IMR-90 (cell line): ENCODE data around the gene CHMP1A. TPM values are rescaled to one million over a fixed set of nuclear protein-coding genes. Genes with fewer than 3 reads are reported as not detected.
"Not testable (repeated sequence)": the region's sequence is repeated elsewhere in the genome, so short reads cannot be mapped to it uniquely, and the experiment has no call there.

Experiments used
- ATAC-seq: fragments of 200-7000 bp; cut with Tn5 transposase; 2 replicates; pipeline ENCODE4 v1.9.1; 2020; ENCODE audit warnings: low read depth, mild to moderate bottlenecking, moderate library complexity
- BruUV-seq: library from RNA; stranded (reverse); fragments of 400-500 nt; replicated peaks from 2 replicates; lab custom pipeline; 2021; lab: Mats Ljungman, UMichigan
- CTCF ChIA-PET: fragments of 300-600 bp; formaldehyde crosslinking; extraction: SDS; loops from one replicate; lab custom pipeline; 2021; ENCODE audit warnings: antibody characterized with exemption; lab: Yijun Ruan, JAX
- POLR2A ChIA-PET: fragments of 300-600 bp; sonication (Branson Sonifier 250); formaldehyde crosslinking; loops from one replicate; lab custom pipeline; 2022; ENCODE audit warnings: antibody characterized with exemption; ENCODE audit not compliant: unreplicated experiment; lab: Charles Lee
- DNase-seq: peaks from one replicate; pipeline ENCODE4 v3.0.0; 2013
- H2AFZ ChIP-seq: replicated peaks from 2 replicates; pipeline ENCODE3; 2013; ENCODE audit warnings: low read length, mild to moderate bottlenecking; ENCODE audit not compliant: poor library complexity
- H2AK5ac ChIP-seq: 2 replicates; pipeline ENCODE4 v1.6.1; 2013; ENCODE audit warnings: low read depth, low read length, inconsistent platforms
- H2AK9ac ChIP-seq: replicated peaks from 2 replicates; pipeline ENCODE3; 2013; ENCODE audit warnings: mild to moderate bottlenecking, low read depth, low read length, moderate library complexity; ENCODE audit not compliant: poor library complexity
- H2BK120ac ChIP-seq: 2 replicates; pipeline ENCODE4 v1.6.1; 2013; ENCODE audit warnings: low read depth, low read length, inconsistent platforms
- H2BK15ac ChIP-seq: 3 replicates; pipeline ENCODE4 v1.6.1; 2013; ENCODE audit warnings: low read depth, low read length, inconsistent platforms
- H2BK20ac ChIP-seq: 2 replicates; pipeline ENCODE4 v1.6.1; 2013; ENCODE audit warnings: low read depth, mild to moderate bottlenecking, inconsistent platforms, low read length, moderate library complexity
- H2BK5ac ChIP-seq: 2 replicates; pipeline ENCODE4 v1.6.1; 2013; ENCODE audit warnings: mild to moderate bottlenecking, low read depth, low read length, inconsistent platforms; ENCODE audit not compliant: poor library complexity, severe bottlenecking
- H3K14ac ChIP-seq: replicated peaks from 2 replicates; pipeline ENCODE4 v1.6.1; 2013; ENCODE audit warnings: low read depth, low read length, inconsistent platforms
- H3K18ac ChIP-seq: 2 replicates; pipeline ENCODE4 v1.6.1; 2013; ENCODE audit warnings: low read depth, low read length, control low read depth
- H3K23ac ChIP-seq: 2 replicates; pipeline ENCODE4 v1.6.1; 2013; ENCODE audit warnings: low read depth, low read length, inconsistent platforms
- H3K27ac ChIP-seq: 2 replicates; pipeline ENCODE4 v1.5.1; 2013; ENCODE audit warnings: mild to moderate bottlenecking, control low read depth, low read length; ENCODE audit not compliant: insufficient read depth
- H3K27me3 ChIP-seq: 2 replicates; pipeline ENCODE4 v1.6.1; 2013; ENCODE audit warnings: low read length; ENCODE audit not compliant: control insufficient read depth, insufficient read depth
- H3K36me3 ChIP-seq: 2 replicates; pipeline ENCODE4 v1.6.1; 2013; ENCODE audit warnings: low read length, mixed read lengths; ENCODE audit not compliant: control insufficient read depth, insufficient read depth
- H3K4ac ChIP-seq: 2 replicates; pipeline ENCODE4 v1.6.1; 2013; ENCODE audit warnings: low read depth, low read length, inconsistent platforms
- H3K4me1 ChIP-seq: 2 replicates; pipeline ENCODE4 v1.6.1; 2013; ENCODE audit warnings: low read length, mixed read lengths; ENCODE audit not compliant: control insufficient read depth, insufficient read depth
- H3K4me2 ChIP-seq: 2 replicates; pipeline ENCODE4 v1.6.1; 2013; ENCODE audit warnings: low read depth, mild to moderate bottlenecking, control low read depth, low read length, moderate library complexity
- H3K4me3 ChIP-seq: 2 replicates; pipeline ENCODE4 v1.5.1; 2013; ENCODE audit warnings: low read depth, mild to moderate bottlenecking, control low read depth, low read length, moderate library complexity; ENCODE audit not compliant: insufficient read depth
- H3K56ac ChIP-seq: 2 replicates; pipeline ENCODE4 v1.6.1; 2013; ENCODE audit warnings: low read length, inconsistent platforms; ENCODE audit not compliant: insufficient read depth; ENCODE audit errors: extremely low read depth
- H3K79me1 ChIP-seq, 2 experiments: 2 replicates each; pipeline ENCODE4 v1.6.1; 2013; ENCODE audit warnings: low read length in 2 of 2, inconsistent platforms in 1 of 2, low read depth in 1 of 2
- H3K9ac ChIP-seq: 2 replicates; pipeline ENCODE4 v1.6.1; 2013; ENCODE audit warnings: low read depth, low read length, control low read depth
- H3K9me1 ChIP-seq: 2 replicates; pipeline ENCODE4 v1.6.1; 2013; ENCODE audit warnings: low read length, inconsistent platforms; ENCODE audit not compliant: insufficient read depth
- H3K9me3 ChIP-seq: 2 replicates; pipeline ENCODE4 v1.6.1; 2013; ENCODE audit warnings: low read length; ENCODE audit not compliant: control insufficient read depth, insufficient read depth
- H4K20me1 ChIP-seq: 2 replicates; pipeline ENCODE4 v1.6.1; 2013; ENCODE audit warnings: low read length, inconsistent platforms; ENCODE audit not compliant: insufficient read depth
- H4K5ac ChIP-seq: 2 replicates; pipeline ENCODE4 v1.6.1; 2013; ENCODE audit warnings: mild to moderate bottlenecking, low read depth, low read length, control low read depth
- H4K8ac ChIP-seq, 2 experiments: 2 replicates each; pipeline ENCODE4 v1.6.1; 2013; ENCODE audit warnings: low read depth in 2 of 2, low read length in 2 of 2, control low read depth in 1 of 2, inconsistent platforms in 1 of 2
- H4K91ac ChIP-seq: 2 replicates; pipeline ENCODE4 v1.6.1; 2013; ENCODE audit warnings: low read depth, low read length, inconsistent platforms; ENCODE audit not compliant: insufficient read depth
- WGBS, 2 experiments: methylation state at CpG; one replicate each; pipeline versions ENCODE4 v1.1.5 to v1.1.7; 2013; ENCODE audit warnings: missing lambda C conversion rate in 2 of 2; ENCODE audit not compliant: insufficient read length in 1 of 2; ENCODE audit errors: extremely low coverage in 2 of 2; 5-methylcytosine and 5-hydroxymethylcytosine counted together
- dilution Hi-C: fragments of 300-500 bp; cut with HindIII; formaldehyde crosslinking; loops from one replicate; pipeline ENCODE4 v1.14.3; 2018; ENCODE audit warnings: low sequenced_read_pairs; ENCODE audit not compliant: unreplicated experiment
- in situ Hi-C: fragments of 300-500 bp; cut with MboI; formaldehyde crosslinking; loops from 3 replicates; pipeline ENCODE4 v1.14.3; 2019; ENCODE audit warnings: low sequenced_read_pairs, inconsistent platforms, mixed read lengths
- intact Hi-C: fragments of 100-400 bp; cut with micrococcal nuclease; formaldehyde crosslinking; loops from 2 replicates; pipeline ENCODE4 v1.10.0; 2022
- polyA plus RNA-seq, 3 experiments: library from polyadenylated mRNA; depleted of rRNA; stranded (reverse); fragments of >200 nt; gene quantifications; 2 replicates each; pipeline ENCODE4 v1.2.3, GENCODE V29; 2012; ENCODE audit warnings: low replicate concordance in 1 of 3
- total RNA-seq: library from RNA; depleted of rRNA; stranded (reverse); fragments of >200 nt; gene quantifications from 2 replicates; pipeline ENCODE4 v1.2.3, GENCODE V29; 2012
- TF ChIP-seq, protein P1 (sequence below): conservative IDR thresholded peaks from 2 replicates; pipeline ENCODE4 v1.5.1; 2012; ENCODE audit warnings: mild to moderate bottlenecking, low read depth, low read length, improper control_type of control experiment

CHMP1A gene
- total and polyA plus RNA-seq, 2 of the 4 experiments (the other 2 are of a cell fraction): 97.3 to 99.8 TPM

- TF ChIP-seq, protein P1, sequence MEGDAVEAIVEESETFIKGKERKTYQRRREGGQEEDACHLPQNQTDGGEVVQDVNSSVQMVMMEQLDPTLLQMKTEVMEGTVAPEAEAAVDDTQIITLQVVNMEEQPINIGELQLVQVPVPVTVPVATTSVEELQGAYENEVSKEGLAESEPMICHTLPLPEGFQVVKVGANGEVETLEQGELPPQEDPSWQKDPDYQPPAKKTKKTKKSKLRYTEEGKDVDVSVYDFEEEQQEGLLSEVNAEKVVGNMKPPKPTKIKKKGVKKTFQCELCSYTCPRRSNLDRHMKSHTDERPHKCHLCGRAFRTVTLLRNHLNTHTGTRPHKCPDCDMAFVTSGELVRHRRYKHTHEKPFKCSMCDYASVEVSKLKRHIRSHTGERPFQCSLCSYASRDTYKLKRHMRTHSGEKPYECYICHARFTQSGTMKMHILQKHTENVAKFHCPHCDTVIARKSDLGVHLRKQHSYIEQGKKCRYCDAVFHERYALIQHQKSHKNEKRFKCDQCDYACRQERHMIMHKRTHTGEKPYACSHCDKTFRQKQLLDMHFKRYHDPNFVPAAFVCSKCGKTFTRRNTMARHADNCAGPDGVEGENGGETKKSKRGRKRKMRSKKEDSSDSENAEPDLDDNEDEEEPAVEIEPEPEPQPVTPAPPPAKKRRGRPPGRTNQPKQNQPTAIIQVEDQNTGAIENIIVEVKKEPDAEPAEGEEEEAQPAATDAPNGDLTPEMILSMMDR: no peak
Observed at GRCh38 chr16:89695086-89695874, 37.8 kb upstream of the CHMP1A start (continued).

DNA sequence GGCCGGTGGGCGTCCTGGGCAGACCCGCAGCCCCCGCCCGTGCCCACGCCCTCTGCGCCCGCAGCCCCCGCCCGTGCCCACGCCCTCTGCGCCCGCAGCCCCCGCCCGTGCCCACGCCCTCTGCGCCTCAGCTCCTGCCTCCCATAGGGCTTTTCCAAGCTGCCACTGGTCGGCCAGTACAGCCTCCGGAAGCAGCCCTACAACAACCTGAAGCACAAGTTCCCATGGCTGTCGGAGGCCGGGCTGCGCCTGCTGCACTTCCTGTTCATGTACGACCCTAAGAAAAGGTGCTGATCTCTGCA, 37.2 kb upstream of the CHMP1A start:
- H4K8ac ChIP-seq, H3K27me3 ChIP-seq, H3K9ac ChIP-seq, H3K4me1 ChIP-seq, H3K23ac ChIP-seq, H4K91ac ChIP-seq, H2AFZ ChIP-seq, H3K9me3 ChIP-seq, H3K9me1 ChIP-seq, H3K14ac ChIP-seq, H2BK120ac ChIP-seq, H2BK5ac ChIP-seq, in situ Hi-C loops, H3K4me2 ChIP-seq, H3K4ac ChIP-seq, BruUV-seq, H3K27ac ChIP-seq, H3K18ac ChIP-seq, POLR2A ChIA-PET, H2AK5ac ChIP-seq, DNase-seq, H2BK20ac ChIP-seq, H4K5ac ChIP-seq, dilution Hi-C loops, H2AK9ac ChIP-seq, ATAC-seq, H3K56ac ChIP-seq, intact Hi-C loops, H3K4me3 ChIP-seq, H2BK15ac ChIP-seq, CTCF ChIA-PET: not testable (repeated sequence)
- peaks cover 8 to 23% of the 10 kb centered on the region in 2 experiments; a peak in 3 of 4 replicates for H3K79me1 ChIP-seq
- H4K20me1 ChIP-seq: peaks cover 22% of the 10 kb centered on the region
- peaks cover 50% of the 10 kb centered on the region for H3K36me3 ChIP-seq
- WGBS, 2 experiments: 100% methylated on average over 6 of the region's 23 CpGs; no CpG with 5 or more reads in 1 of the 2 experiments
